Sigmoid colon (tissue), 4 donors: ENCODE results near the gene FGF12.

Experiments
- CTCF ChIP-seq, 4 experiments: fragments of 450-650 bp in 3 of 4; fragments of 200-600 bp in 1 of 4; IDR thresholded peaks; one replicate each; pipeline ENCODE4 v1.5.1; 2016 to 2019; ENCODE audit warnings: antibody characterized with exemption in 4 of 4, mild to moderate bottlenecking in 3 of 4, moderate library complexity in 2 of 4
- POLR2A ChIP-seq, 2 donors: fragments of 450-650 bp; IDR thresholded peaks; one replicate each; pipeline ENCODE4 v1.6.1; 2016; ENCODE audit warnings: antibody characterized with exemption in 2 of 2, mild to moderate bottlenecking in 2 of 2, moderate library complexity in 2 of 2
- POLR2AphosphoS5 ChIP-seq, 4 donors: sonication (generic); formaldehyde crosslinking; IDR thresholded peaks; one replicate each; pipeline ENCODE4 v1.6.1; 2017; ENCODE audit warnings: antibody characterized with exemption in 4 of 4

- TF ChIP-seq POLR2A (IDR thresholded peaks at IDR 0.05): no peak
- TF ChIP-seq CTCF (IDR thresholded peaks at IDR 0.05): no peak
- TF ChIP-seq POLR2AphosphoS5 (IDR thresholded peaks at IDR 0.05): no peak
These were observed 424.1 kb downstream of the FGF12 start for GRCh38 chr3:192303235-192303634.
